GM12872 (cell line): ENCODE data around the gene NF1.

ENCODE experiments used
- TF ChIP-seq, protein P1 (sequence below): IDR thresholded peaks from 3 replicates; pipeline ENCODE4 v1.5.1; 2011; ENCODE audit warnings: low read depth, mild to moderate bottlenecking, low read length, moderate library complexity; ENCODE audit not compliant: insufficient read depth

NF1 gene

DNA sequence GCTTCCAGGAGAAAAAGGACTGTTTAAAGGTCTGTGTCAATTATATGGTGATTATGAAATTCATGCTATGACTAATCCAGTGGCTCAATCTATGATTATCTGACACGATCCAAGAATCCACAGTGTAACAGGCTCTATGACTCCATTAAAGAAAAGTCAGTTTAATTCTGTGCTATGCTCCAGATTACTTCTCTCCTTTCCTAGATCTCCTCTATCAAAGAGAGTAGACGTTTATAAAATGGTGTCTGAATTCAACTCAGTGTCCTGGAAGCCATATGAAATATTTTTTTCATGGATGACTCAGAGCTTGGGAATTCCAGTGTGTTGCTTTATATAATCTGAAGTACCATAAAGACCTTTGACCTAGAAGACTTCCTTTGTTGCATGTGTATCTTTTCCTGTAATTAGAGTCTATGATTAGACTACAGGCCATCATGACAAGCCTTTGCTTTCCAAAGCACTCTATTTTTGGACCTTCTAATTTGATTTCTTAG is 27.0 kb upstream of the NF1 start:
- TF ChIP-seq, protein P1, sequence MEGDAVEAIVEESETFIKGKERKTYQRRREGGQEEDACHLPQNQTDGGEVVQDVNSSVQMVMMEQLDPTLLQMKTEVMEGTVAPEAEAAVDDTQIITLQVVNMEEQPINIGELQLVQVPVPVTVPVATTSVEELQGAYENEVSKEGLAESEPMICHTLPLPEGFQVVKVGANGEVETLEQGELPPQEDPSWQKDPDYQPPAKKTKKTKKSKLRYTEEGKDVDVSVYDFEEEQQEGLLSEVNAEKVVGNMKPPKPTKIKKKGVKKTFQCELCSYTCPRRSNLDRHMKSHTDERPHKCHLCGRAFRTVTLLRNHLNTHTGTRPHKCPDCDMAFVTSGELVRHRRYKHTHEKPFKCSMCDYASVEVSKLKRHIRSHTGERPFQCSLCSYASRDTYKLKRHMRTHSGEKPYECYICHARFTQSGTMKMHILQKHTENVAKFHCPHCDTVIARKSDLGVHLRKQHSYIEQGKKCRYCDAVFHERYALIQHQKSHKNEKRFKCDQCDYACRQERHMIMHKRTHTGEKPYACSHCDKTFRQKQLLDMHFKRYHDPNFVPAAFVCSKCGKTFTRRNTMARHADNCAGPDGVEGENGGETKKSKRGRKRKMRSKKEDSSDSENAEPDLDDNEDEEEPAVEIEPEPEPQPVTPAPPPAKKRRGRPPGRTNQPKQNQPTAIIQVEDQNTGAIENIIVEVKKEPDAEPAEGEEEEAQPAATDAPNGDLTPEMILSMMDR: no peak

DNA sequence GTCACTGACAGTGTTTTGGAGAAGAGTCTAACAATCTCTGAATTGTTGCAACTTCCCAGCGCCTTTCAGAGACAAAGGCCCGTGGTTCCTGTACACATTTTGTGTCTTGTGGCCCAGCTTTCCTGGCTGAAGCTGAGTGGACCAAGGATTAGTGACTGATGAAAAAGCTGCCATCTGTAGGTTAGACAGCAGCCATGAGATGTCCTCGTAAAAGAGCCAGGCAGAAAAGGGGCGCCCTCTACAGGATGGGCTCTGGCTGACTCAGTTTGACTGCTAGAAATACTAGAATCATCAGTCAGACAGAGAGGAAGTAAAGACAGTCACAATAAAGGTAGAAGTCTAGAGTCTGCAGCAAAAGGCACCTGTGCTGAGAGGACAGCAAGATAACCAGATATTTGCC is 26.5 kb upstream of the NF1 start:
- TF ChIP-seq, protein P1: peak; percentile 77

DNA sequence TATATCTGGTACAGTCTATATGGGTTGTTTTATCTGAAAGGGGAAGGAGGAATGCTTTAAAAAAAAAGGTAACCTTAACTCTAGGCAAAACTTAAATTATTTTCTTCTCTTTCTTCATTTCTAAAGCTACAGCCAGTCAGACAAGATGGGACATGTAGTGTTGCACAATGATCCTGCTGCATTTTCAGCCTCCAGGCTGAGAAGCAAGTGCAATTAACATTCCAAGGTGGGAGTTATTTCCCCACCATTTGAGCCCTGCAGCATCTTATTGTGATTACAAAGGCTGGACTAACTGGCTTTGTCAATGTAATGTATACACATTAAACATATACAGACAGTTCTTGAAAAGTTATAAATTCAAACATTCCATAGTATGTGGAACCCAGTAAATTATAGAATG is 22.6 kb upstream of the NF1 start:
- TF ChIP-seq, protein P1: no peak

DNA sequence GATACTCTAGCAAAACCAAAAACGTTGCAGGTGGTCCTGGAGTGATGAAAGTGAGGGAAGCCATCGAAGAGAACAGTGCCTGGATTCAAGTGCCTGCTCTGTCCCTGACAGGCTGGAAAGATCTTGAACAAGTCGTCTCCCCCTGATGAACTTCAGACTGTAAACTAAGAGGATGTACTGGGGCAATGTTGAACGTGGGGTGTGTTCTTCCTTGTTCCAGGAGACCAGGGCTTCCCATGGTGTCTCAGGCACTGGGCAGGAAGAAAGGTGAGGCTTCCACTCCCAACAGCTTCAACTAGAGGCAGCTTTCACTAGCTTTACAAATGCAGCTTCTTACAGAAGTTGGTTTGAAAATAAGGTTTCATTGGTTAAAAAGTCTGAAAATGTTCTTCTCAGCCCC is 21.4 kb upstream of the NF1 start:
- TF ChIP-seq, protein P1: no peak

DNA sequence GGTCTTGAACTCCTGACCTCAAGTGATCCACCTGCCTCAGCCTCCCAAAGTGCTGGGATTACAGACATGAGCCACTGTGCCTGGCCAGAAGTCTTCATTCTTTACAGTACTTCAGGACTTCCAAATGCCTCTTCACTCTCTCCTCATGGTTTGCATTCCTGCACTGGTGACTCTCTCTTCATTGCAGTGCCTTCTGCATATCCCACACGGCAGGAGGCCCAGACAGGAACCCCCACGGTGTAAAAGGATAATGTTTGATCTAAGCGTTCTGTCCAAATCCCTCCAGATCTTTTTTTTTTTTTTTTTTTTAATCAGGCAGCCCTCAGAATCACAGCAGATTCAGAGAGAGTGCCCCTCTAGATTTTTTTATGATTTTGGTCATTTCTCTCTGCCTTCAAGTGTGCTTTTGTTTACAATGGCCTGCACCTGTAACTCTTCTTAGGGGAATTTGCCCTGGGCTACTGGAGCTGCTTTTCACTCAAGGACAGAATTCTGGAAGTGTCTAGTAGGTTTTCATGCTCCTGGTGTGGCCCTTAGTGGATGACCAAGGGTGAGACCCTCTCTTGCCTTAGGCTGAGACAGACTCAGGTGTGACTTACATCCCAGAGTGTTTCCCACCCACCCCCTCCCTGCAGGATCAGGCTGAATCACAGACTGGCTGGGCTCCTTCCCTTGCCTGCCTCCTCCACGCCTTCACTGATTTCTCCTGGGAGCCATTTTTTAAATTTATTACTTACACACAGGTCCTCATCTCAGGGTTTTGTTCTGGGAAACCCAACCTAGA is 19.8 kb upstream of the NF1 start:
- TF ChIP-seq, protein P1: no peak

DNA sequence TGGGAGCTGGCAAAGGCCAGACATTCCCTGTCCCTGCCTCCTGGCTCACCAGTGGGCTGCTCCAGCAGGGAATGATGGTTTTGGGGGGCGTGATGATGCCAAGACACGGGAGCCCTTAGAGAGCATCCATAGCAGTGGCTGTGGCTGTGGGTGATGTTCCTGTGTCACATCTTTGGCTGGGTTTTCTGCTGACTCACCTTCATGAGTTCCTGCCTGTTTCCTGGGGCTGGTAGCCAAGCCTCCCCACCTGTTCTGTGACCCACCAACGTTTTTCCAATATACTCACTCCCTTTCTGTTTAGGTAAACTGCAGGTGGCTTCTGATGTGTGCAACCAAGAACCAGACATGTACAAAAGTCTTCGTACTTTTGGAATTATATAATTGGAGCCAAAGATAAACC is 16.5 kb upstream of the NF1 start:
- TF ChIP-seq, protein P1: no peak

DNA sequence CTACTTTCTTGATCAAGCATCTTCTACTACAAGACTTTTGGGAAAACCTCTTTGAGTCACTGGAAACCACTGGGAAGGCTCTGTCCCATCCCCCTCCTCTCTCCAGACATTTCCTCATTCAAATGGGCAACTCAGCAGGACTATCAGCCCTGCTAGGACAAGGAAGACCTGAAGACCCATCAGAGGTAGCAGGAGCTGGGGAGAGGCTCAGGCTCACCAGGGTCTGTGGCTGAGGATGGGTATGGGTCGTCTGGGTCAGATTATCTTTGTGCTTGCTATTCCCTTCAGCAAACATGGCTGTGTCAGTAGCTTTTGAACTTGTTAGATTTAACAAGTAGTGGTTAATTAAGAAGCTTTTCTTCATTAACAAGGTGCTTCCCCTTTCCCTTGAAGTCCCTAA is 15.0 kb upstream of the NF1 start:
- TF ChIP-seq, protein P1: no peak
